Measurements from ENCODE around the gene ADAM17.
"Not testable (repeated sequence)": the region's sequence is repeated elsewhere in the genome, so short reads cannot be mapped to it uniquely, and the experiment has no call there.

Gene ADAM17

DNA sequence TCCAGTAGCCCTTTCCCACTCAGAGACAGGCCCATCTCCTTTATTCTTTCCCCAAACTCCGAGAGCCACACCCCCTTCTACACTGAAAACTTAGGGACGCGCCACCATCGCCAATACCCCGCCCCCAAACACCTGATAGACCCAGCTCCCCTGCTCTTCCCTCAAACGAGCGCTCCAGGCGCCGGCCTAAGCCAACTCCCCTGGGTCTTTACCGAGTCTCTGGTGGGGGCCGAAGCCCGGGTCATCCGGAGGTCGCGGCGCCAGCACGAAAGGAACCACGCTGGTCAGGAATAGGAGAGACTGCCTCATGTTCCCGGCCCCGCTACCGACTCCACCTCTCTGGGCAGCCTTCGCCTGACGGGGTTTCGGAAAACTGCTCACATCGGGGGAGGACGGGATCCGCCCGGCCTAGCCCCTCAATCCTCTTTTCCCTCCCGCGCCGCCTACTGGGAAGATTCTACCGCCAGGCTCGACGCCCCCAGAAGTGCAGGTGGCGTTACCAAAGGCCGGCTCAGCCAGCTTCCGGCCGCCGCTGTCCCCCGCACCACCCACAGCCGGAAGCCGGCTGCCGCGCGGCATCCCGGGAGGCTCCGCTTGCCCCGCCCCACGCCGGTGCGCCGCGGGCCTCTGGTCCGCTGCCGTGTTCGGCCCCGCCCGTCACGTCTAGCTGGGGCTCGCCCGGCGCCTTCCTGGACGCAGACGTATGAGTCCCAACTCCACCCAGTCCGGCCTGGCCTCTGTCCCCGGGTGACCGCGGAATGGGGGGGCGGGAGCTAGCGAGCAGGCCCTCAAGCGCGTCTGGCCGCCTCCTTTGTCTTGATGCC is at the start of gene ADAM17:
Gene ADAM17, minus strand, starts transcription at position 534 of the 824 bp plus-strand sequence. Its CDS starts 225 bp downstream, at position 309.
- peak; percentile 28 to 98 (median 86) for DNase-seq

- no peak for DNase-seq
Observed at GRCh38 chr2:9602412-9602811, 46.8 kb upstream of the ADAM17 start.

DNA sequence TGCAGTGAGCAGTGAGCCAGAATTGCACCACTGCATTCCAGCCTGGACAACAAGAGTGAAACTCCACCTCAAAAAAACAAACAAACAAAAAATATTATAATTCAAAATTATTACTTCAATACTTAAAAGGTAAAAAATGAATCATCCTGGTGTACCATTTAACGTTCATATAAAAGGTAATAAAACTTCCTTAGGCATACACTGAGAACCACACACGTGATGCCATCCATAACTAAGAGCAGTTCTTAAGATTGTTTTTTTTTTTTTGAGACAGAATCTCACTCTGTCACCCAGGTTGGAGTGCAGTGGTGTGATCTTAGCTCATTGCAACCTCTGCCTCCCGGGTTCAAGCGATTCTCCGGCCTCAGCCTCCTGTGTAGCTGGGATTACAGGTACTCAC is 45.8 kb upstream of the ADAM17 start:
- no peak for DNase-seq

GRCh38 chr2:9599430-9599829 is 43.8 kb upstream of the ADAM17 start:
- no peak for DNase-seq

- no peak for DNase-seq
Observed at GRCh38 chr2:9596621-9597311, 41.1 kb upstream of the ADAM17 start.

DNA sequence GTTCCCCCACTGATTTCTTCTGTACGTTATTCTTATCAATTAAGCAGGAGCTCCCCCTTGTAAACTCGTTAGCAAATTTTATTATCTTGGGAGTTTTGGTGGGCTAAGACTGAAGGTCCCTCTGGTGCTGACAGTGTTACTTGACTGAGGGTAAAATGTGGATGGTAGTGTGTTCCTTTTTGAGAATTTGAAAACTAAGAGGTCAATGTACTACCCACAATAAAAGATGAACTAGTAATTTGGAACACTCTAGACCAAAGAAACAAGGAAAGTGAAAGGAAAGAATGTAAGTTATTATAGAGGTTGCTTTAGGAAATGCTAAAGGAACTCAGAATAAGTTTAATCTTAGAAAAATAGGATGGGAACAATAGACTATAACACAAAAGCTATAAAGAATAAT is 40.1 kb upstream of the ADAM17 start:
- no peak for DNase-seq

DNA sequence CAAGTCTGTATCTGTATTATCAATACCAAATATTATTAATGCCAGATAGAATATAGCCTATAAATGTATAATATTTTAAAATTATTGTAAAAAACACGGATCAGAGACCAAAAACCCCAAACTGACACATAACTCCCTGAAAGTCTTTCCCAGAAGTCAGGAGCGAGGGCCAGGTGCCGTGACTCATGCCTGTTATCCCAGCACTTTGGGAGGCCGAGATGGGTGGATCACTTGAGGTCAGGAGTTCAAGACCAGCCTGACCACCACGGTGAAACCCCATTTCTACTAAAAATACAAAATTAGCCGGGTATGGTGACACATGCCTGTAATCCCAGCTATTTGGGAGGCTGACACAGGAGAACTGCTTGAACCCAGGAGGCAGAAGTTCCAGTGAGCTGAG is 39.6 kb upstream of the ADAM17 start:
- not testable (repeated sequence) for DNase-seq

- peak in 1 of 56 donors; percentile 2 for DNase-seq
Observed at GRCh38 chr2:9594366-9595054, 38.9 kb upstream of the ADAM17 start.

GRCh38 chr2:9593925-9594324 is 38.3 kb upstream of the ADAM17 start:
- no peak for DNase-seq

GRCh38 chr2:9592699-9593098 is 37.1 kb upstream of the ADAM17 start:
- DNase-seq, result no peak

DNA sequence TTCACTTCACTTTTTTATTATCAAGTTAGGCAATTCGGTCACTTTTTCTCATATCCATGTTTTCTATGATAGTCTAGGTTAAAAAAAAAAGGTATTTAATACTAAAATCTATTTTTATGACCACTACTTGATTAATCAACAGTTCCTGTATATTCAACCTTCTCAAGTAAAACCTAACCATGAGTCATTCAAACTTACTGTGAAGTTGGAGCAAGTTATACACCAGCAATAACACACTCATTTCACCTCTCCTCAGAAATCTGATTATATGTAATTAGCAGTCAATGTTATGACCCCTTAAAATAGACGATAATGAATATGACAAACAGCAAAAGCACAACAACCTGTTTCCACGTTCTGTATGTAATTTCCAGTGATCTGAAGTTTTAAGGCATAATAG is 35.0 kb upstream of the ADAM17 start:
- no peak for DNase-seq

- no peak for DNase-seq
Observed at GRCh38 chr2:9586465-9586864, 30.8 kb upstream of the ADAM17 start.

DNA sequence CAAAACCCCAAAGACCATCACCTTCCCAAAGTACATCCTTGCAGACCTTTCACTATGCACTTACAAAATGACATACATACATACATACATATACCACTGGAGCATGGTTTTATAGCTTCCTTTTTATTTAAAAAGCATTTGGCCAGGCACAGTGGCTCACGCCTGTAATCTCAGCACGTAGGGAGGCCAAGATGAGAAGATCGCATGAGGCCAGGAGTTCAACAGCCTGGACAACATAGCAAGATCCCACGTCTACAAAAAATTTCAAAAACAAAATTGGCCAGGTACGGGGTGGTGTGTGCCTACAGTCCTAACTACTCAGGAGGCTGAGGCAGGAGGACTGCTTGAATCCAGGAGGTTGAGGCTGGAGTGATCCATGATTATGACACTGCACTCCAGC is 29.9 kb upstream of the ADAM17 start:
- DNase-seq, result no peak

DNA sequence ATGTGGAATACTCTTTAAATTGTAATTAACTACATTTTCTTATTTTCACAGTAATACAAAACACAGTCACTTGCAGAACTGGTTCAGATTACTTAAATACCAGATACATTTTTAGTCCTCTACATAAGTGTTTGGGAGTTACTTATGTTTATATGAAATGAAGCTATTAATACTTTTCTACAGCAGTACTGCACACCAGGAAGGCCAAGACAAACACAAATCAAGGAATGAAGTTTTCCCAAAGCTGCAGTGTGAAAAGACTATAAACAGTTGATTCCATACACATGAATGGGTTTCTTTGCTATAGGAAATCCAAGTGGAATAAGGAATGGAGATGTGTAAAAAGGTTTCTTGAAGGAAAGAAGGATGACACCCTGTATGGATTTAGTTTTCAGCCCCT is 29.3 kb upstream of the ADAM17 start:
- DNase-seq, result not testable (repeated sequence)

- no peak for DNase-seq
Observed at GRCh38 chr2:9582624-9583023, 27.0 kb upstream of the ADAM17 start.

DNA sequence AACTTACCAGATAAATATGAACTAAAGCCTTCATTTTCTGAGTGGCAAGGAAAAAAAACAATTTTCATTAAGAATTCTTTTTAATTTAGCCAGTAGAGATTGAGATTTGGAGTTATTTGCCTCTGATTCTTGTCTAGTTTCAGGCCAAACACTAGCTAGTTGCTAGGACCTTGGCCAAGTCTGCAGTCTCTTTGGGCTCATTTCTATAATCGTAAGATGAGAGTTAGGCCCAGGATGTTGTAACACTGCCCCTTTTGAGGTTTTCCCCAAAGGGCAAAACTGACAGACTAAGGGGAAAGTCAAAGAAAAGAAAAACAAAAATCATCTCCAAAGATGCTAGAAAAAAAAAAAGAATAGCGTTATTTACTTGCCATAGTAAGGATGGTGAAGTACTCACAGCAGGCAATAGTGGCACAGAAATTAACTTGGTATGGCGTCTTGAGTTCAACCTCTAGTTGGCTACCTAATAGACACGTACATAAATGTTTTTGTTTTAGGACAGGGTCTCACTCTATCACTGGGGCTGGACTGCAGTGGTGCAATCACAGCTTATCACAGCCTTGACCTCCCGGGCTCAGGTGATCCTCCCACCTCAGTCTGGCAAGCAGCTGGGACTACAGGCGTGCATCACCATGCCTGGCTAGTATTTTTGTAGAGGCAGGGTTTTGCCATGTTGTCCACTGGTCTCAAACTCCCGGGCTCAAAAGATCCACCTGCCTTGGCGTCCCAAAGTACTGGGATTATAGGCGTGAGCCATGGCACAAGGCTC is 23.0 kb upstream of the ADAM17 start:
- no peak for DNase-seq

DNA sequence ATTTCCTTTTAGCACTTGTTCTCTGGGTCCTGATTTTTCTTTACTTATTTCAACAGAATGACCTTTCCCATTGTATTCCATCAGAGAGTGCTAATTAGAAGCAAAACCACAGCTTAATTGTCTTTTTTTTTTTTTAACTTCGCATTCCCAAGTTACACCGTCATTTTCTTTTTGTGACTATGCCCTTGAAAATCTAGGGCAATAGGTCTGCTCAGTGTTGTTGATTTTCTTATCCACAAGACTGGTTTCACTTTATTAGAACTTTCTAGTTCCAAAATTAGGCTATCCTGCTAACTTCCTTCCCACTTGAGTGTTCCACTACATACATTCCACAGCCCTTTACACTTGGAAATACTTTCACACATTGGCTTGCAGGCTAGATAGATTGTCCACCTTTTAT is 18.7 kb upstream of the ADAM17 start:
- DNase-seq, result no peak

DNA sequence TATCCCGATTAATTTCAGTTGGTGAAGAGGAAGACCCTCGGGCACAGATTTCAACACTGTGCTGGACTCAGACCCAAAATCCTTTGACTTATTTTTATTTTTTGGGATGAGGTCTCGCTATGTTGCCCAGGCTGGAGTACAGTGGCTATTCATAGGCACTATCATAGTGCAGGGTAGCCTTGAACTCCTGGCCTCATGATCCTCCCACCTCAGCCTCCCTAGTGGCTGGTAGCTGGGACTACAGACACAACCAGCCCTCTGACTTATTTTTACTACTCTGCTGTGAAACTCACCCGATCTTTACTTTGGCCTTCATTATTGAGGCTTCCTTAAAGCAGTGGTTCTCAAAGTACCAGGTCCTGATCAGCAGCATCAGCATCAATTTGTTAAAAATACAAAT is 18.2 kb upstream of the ADAM17 start:
- DNase-seq, result no peak

- no peak for DNase-seq
Observed at GRCh38 chr2:9573013-9573720, 17.5 kb upstream of the ADAM17 start.

DNA sequence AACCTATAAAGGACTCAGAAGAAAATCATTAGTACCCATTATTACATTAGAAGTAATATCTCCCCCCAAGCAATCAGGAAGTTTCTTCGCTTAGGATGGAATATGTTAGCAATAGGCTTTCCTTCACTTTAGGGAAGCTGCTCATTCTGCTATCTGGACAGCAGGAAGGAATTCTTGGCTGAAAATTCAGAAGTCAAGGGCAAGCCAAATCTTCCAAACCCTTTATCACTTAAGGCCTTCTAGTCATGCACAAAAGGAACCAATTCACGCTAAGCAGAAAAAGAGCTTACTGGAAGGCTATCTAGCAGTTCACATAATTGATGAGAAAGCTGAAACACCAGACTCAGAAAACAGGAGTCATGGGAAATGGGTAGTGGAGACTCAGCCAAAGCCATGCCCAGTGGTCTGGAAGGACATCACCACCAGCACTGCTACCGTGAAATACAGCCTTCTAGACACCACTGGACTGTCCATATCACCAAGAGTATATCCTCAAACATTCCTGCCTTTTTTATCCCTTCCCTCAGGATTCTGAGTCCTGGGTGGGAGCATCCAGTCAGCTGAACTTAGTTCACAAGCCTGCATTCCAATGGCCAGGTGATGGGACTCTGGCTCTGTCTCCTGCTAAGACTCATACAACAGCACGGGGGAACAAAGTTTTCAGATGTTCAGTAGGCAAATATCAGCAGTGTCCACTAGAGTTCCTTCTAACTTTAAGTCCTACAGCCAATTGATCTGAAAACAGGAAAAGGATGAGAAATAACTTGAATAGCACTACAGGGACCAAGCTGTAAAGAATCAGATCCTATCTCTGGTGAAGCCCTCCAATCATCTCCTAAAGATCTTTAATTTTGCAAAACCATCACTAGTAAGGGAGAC is 14.8 kb upstream of the ADAM17 start:
- DNase-seq, result no peak

All from amygdala (tissue), 56 donors.